Measurements from ENCODE around the gene GATC. TPM values are rescaled to one million over a fixed set of nuclear protein-coding genes. Genes with fewer than 3 reads are reported as not detected.
"Not testable (repeated sequence)": the region's sequence is repeated elsewhere in the genome, so short reads cannot be mapped to it uniquely, and the experiment has no call there.

Gene GATC
- total RNA-seq, 1 donor from 2014 or later = 21.1 TPM

- no peak for DNase-seq (ENCODE audit: extremely low spot score, unreplicated experiment)
- H3K4me1 Mint-ChIP-seq (ENCODE audit: unreplicated experiment) = no peaks in the 10 kb centered on the region
- no peaks in the 10 kb centered on the region for H3K27me3 Mint-ChIP-seq (ENCODE audit: unreplicated experiment)
- H3K9me3 Mint-ChIP-seq (ENCODE audit: unreplicated experiment) = no peaks in the 10 kb centered on the region
- H3K36me3 Mint-ChIP-seq (ENCODE audit: unreplicated experiment) = peaks cover 11% of the 10 kb centered on the region
- H3K4me3 Mint-ChIP-seq (ENCODE audit: unreplicated experiment) = no peak overlapping the region
- TF ChIP-seq, protein P1, sequence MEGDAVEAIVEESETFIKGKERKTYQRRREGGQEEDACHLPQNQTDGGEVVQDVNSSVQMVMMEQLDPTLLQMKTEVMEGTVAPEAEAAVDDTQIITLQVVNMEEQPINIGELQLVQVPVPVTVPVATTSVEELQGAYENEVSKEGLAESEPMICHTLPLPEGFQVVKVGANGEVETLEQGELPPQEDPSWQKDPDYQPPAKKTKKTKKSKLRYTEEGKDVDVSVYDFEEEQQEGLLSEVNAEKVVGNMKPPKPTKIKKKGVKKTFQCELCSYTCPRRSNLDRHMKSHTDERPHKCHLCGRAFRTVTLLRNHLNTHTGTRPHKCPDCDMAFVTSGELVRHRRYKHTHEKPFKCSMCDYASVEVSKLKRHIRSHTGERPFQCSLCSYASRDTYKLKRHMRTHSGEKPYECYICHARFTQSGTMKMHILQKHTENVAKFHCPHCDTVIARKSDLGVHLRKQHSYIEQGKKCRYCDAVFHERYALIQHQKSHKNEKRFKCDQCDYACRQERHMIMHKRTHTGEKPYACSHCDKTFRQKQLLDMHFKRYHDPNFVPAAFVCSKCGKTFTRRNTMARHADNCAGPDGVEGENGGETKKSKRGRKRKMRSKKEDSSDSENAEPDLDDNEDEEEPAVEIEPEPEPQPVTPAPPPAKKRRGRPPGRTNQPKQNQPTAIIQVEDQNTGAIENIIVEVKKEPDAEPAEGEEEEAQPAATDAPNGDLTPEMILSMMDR (IDR thresholded peaks at IDR 0.05) = no peak
- H3K27ac Mint-ChIP-seq (ENCODE audit: unreplicated experiment) = no peak overlapping the region
Observed at GRCh38 chr12:120485961-120486881, 40.0 kb downstream of the GATC start.

DNA sequence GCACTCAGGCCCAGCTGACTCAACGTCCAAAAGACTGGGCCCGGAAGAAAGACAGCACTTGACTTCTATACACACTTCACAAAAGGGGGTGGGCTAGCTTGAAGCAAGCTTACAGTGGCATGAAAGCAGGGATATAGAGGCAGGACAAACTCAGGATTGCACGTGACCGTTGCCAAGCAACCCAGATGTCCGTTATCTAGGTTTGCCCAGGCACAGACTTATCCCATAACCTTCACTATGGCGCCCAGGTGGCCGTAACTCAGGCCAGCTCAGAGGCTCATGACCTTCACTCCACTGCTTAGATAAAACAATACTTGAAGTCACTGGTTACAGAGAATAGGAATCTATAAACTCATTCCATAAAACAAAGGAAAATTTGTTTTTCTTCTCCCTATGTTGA, 41.3 kb downstream of the GATC start:
- H3K9me3 Mint-ChIP-seq (ENCODE audit: unreplicated experiment); H3K27me3 Mint-ChIP-seq (ENCODE audit: unreplicated experiment); H3K27ac Mint-ChIP-seq (ENCODE audit: unreplicated experiment); H3K4me1 Mint-ChIP-seq (ENCODE audit: unreplicated experiment); DNase-seq (ENCODE audit: extremely low spot score, unreplicated experiment); H3K4me3 Mint-ChIP-seq (ENCODE audit: unreplicated experiment); H3K36me3 Mint-ChIP-seq (ENCODE audit: unreplicated experiment): not testable (repeated sequence)

- TF ChIP-seq, protein P1 (IDR thresholded peaks at IDR 0.05) = no peak
- Mint-ChIP-seq H3K27me3 (ENCODE audit: unreplicated experiment) (no peaks in the 10 kb centered on the region), H3K36me3 (ENCODE audit: unreplicated experiment) (peaks cover 9% of the 10 kb centered on the region), H3K27ac (ENCODE audit: unreplicated experiment) (no peak overlapping the region), H3K4me3 (ENCODE audit: unreplicated experiment) (no peak overlapping the region), H3K4me1 (ENCODE audit: unreplicated experiment) (no peaks in the 10 kb centered on the region), H3K9me3 (ENCODE audit: unreplicated experiment) (no peaks in the 10 kb centered on the region)
- no peak for DNase-seq (ENCODE audit: extremely low spot score, unreplicated experiment)
Observed at GRCh38 chr12:120488057-120488640, 41.9 kb downstream of the GATC start.

GRCh38 chr12:120489018-120489417, 42.8 kb downstream of the GATC start:
- H3K27me3 Mint-ChIP-seq (ENCODE audit: unreplicated experiment) = no peaks in the 10 kb centered on the region
- H3K9me3 Mint-ChIP-seq (ENCODE audit: unreplicated experiment) = no peaks in the 10 kb centered on the region
- no peak for DNase-seq (ENCODE audit: extremely low spot score, unreplicated experiment)
- H3K4me1 Mint-ChIP-seq (ENCODE audit: unreplicated experiment) = no peaks in the 10 kb centered on the region
- no peak overlapping the region for H3K27ac Mint-ChIP-seq (ENCODE audit: unreplicated experiment)
- TF ChIP-seq, protein P1 (IDR thresholded peaks at IDR 0.05) = no peak
- H3K36me3 Mint-ChIP-seq (ENCODE audit: unreplicated experiment) = peaks cover 6% of the 10 kb centered on the region
- no peak overlapping the region for H3K4me3 Mint-ChIP-seq (ENCODE audit: unreplicated experiment)

DNA sequence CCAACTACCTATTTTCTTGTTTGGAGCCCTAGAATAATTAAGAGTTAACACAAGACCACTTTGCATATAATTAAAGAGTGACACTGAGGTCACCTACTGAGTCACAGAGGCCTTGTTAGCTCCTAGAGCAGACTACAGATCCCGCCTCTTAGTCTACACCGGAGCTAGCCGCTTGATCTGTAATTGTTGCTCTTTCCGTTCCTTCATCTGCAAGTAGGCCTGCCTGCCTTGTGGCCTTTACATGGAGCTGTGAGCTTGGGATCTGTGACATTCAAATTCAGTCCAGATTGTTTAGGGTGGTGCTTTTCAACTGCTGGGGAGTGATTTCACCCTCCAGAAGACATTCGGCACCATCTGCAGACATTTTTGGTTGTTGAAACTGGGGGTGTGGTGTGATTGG, 44.1 kb downstream of the GATC start:
- H3K4me3 Mint-ChIP-seq (ENCODE audit: unreplicated experiment) = no peak overlapping the region

More for the DNA sequence above, 44.1 kb downstream of the GATC start:
- no peaks in the 10 kb centered on the region for H3K27me3 Mint-ChIP-seq (ENCODE audit: unreplicated experiment)
- no peak overlapping the region for H3K27ac Mint-ChIP-seq (ENCODE audit: unreplicated experiment)
- peaks cover 6% of the 10 kb centered on the region for H3K36me3 Mint-ChIP-seq (ENCODE audit: unreplicated experiment)
- H3K4me1 Mint-ChIP-seq (ENCODE audit: unreplicated experiment) = peaks cover 8% of the 10 kb centered on the region
- no peak for DNase-seq (ENCODE audit: extremely low spot score, unreplicated experiment)
- H3K9me3 Mint-ChIP-seq (ENCODE audit: unreplicated experiment) = no peaks in the 10 kb centered on the region
- TF ChIP-seq, protein P1 (IDR thresholded peaks at IDR 0.05) = no peak

Data from osteocyte (in vitro differentiated cells).